GM12892 (cell line): ENCODE measurements around the gene CACNA2D3.

Experiments
- DNase-seq: peaks from one replicate; pipeline ENCODE4 v3.0.0; 2011; ENCODE audit not compliant: insufficient read length
- FAIRE-seq: peaks from 2 replicates; lab custom pipeline; 2011; peaks lifted over from hg19 to GRCh38; lab: Jason Lieb, UNC
- POLR2A ChIP-seq: IDR thresholded peaks from 2 replicates; pipeline ENCODE4 v1.6.1; 2011; ENCODE audit warnings: low read depth, low read length, control low read depth
- POLR2AphosphoS5 ChIP-seq: IDR thresholded peaks from 2 replicates; pipeline ENCODE4 v1.6.1; 2011; ENCODE audit warnings: low read depth, low read length, control low read depth
- TAF1 ChIP-seq: IDR thresholded peaks from 2 replicates; pipeline ENCODE4 v1.6.1; 2011; ENCODE audit warnings: low read depth, mild to moderate bottlenecking, control low read depth, low read length, borderline replicate concordance

The CACNA2D3 gene

GRCh38 chr3:54939557-54940300, 817.4 kb downstream of the CACNA2D3 start:
- TF ChIP-seq POLR2A (no peak), TAF1 (no peak), POLR2AphosphoS5 (no peak)
- FAIRE-seq (no peak), DNase-seq (no peak)

- FAIRE-seq (no peak), DNase-seq (no peak)
- no peak for TF ChIP-seq TAF1
- TF ChIP-seq POLR2AphosphoS5: no peak
- TF ChIP-seq POLR2A: no peak
These were observed 818.6 kb downstream of the CACNA2D3 start for GRCh38 chr3:54940971-54941370.

DNA sequence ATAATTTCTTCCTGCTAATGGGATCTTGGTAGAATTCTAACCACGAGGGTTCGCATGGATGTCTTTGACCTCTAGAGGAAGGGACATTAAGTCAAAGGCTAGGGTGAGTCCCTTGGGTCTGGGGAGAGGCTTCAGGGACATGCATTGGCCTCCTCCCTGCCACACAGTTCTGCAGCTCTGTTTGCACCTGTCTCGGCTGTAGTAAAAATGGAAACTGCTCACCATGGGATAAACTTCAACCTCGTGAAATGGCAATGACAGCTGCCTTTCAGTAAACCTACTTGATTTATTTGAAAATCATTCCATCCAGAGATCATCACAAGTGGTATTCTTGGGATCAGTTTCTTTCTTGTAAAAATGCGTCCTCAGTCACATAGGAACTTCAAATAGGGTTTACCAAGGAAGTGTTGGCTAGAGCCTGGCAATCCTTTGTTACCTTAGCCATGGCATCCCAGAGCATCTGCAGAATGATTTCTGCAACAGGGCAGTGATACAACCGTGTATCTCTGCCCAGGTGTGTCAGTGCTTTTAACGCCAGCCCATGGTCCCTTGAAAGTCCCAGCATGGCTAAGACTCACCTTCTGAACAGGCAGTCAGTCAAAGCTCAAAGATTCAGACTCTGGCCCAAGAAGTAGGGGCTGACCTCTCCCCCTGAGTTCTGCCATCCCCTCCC, 819.5 kb downstream of the CACNA2D3 start:
- DNase-seq (no peak), FAIRE-seq (no peak)
- no peak for TF ChIP-seq TAF1
- TF ChIP-seq POLR2A: no peak
- no peak for TF ChIP-seq POLR2AphosphoS5

DNA sequence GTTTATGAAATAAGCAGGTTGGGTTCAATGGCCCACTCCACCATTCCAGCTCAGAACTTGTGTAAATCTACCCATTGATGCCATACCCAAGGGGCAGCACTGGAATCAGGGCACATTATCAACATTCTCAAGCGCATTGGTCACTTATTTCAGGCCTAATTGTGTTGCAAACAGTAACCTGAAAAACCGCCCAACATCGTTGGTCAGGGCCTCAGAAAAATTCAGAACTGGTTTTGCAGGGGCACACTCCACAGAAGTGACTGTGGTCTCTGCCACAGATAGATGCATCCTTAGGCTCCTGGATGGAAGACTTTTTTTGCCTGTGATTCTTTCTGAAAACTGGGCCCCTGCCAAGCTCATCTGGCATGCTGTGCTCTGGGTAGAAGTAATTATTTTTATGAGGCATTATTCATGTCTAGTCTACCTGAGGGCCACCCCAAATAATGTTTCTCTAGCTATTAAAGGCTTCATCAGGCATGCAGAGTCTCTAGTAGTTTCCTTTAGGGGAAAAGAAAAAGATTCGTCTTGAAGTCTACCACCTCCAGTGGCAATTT, 827.2 kb downstream of the CACNA2D3 start:
- FAIRE-seq (no peak), DNase-seq (no peak)

GRCh38 chr3:54950391-54951003, 828.1 kb downstream of the CACNA2D3 start:
- no peak for DNase-seq
- no peak for FAIRE-seq
- TF ChIP-seq TAF1: no peak
- no peak for TF ChIP-seq POLR2A
- TF ChIP-seq POLR2AphosphoS5: no peak

More for the DNA sequence above, 827.2 kb downstream of the CACNA2D3 start:
- TF ChIP-seq POLR2A (no peak), TAF1 (no peak), POLR2AphosphoS5 (no peak)

- TF ChIP-seq TAF1 (no peak), POLR2A (no peak), POLR2AphosphoS5 (no peak)
- DNase-seq: no peak
- no peak for FAIRE-seq
These were observed 829.1 kb downstream of the CACNA2D3 start for GRCh38 chr3:54951405-54951804.

DNA sequence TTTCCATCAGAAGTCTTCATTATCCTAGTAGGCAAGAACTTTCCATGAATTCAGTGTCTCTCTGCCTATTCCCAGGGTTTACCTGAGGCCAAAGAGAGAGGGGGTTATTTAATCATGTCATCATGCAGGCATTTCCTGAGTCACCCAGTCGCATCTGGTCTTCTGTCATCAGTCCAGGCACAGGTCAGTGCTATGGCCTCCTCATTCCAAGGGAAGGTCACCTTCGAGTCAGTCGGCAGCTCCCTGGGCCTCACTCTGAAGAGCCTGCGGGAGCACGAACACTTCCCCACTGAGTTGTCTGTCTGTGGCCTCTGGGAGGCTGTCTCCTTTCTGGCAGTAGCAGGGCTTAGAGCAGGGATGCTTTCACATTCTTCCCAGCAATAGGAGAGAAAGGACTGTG, 831.7 kb downstream of the CACNA2D3 start:
- FAIRE-seq: no peak
- no peak for TF ChIP-seq POLR2A
- TF ChIP-seq TAF1: no peak
- TF ChIP-seq POLR2AphosphoS5: no peak
- DNase-seq: no peak

GRCh38 chr3:54954521-54954920, 832.2 kb downstream of the CACNA2D3 start:
- no peak for FAIRE-seq
- DNase-seq: no peak

GRCh38 chr3:54955496-54955895, 833.1 kb downstream of the CACNA2D3 start:
- DNase-seq (no peak), FAIRE-seq (no peak)
- TF ChIP-seq POLR2AphosphoS5 (no peak), TAF1 (no peak), POLR2A (no peak)

More at GRCh38 chr3:54954521-54954920, 832.2 kb downstream of the CACNA2D3 start:
- no peak for TF ChIP-seq POLR2A
- no peak for TF ChIP-seq POLR2AphosphoS5
- TF ChIP-seq TAF1: no peak

DNA sequence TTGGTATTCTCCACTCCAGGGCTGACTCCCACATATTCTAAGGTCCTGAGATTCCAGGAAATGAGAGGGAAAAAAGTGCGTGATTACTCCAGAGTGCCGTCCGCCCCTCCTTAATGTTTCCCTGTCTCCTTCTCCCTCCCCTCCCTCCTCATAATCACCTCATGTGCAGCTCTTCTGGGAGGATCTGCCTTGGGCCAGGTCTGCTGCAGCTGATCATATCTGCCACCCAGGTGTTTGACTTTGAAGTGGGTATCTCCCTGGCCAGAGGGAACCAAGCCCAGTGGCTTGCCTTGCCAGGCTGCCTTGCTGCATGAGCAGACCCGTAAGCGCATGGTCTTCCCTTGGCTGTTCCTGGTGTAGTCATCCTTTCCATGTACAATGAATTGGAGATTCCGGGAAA, 833.6 kb downstream of the CACNA2D3 start:
- TF ChIP-seq POLR2A (no peak), TAF1 (no peak), POLR2AphosphoS5 (no peak)
- DNase-seq: no peak
- no peak for FAIRE-seq

DNA sequence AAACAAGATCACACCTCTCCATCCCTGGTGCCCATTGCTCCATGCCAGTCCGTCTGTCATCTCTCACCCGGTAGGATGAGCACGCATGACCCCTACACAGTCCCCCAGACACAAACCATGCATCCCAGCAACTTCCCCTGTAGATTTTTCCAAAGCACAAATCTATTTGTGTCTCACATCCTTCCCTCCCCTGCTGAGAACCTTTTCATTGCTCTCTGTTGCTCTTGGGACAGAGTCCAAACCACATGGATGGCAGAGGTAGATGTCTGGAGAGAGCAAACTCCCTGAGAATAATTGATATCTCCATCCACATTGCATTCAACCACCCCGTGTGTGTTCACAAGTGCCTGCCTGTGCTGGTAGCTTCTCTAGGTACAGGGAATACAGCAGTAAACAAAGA, 835.4 kb downstream of the CACNA2D3 start:
- TF ChIP-seq POLR2AphosphoS5 (no peak), POLR2A (no peak), TAF1 (no peak)
- DNase-seq: no peak
- no peak for FAIRE-seq

- TF ChIP-seq POLR2A (no peak), POLR2AphosphoS5 (no peak), TAF1 (no peak)
- no peak for DNase-seq
- FAIRE-seq: no peak
These were observed 837.7 kb downstream of the CACNA2D3 start for GRCh38 chr3:54960082-54960481.
